Body of pancreas (tissue), 4 donors: ENCODE measurements around the gene DHH.

Experiments used
- POLR2A ChIP-seq, 3 donors: fragments of 450-650 bp; IDR thresholded peaks; one replicate each; pipeline ENCODE4 v1.6.1; 2016; ENCODE audit warnings: antibody characterized with exemption in 3 of 3, mild to moderate bottlenecking in 2 of 3
- TF ChIP-seq, protein P1 (sequence below), 7 experiments: fragments of 450-650 bp in 4 of 7; fragments of 200-600 bp in 3 of 7; sonication (generic) in 3 of 7; IDR thresholded peaks; one replicate each; pipeline ENCODE4 v1.5.1; 2016 to 2019; ENCODE audit warnings: antibody characterized with exemption in 7 of 7

- TF ChIP-seq, protein P1, sequence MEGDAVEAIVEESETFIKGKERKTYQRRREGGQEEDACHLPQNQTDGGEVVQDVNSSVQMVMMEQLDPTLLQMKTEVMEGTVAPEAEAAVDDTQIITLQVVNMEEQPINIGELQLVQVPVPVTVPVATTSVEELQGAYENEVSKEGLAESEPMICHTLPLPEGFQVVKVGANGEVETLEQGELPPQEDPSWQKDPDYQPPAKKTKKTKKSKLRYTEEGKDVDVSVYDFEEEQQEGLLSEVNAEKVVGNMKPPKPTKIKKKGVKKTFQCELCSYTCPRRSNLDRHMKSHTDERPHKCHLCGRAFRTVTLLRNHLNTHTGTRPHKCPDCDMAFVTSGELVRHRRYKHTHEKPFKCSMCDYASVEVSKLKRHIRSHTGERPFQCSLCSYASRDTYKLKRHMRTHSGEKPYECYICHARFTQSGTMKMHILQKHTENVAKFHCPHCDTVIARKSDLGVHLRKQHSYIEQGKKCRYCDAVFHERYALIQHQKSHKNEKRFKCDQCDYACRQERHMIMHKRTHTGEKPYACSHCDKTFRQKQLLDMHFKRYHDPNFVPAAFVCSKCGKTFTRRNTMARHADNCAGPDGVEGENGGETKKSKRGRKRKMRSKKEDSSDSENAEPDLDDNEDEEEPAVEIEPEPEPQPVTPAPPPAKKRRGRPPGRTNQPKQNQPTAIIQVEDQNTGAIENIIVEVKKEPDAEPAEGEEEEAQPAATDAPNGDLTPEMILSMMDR (IDR thresholded peaks at IDR 0.05), result no peak
- no peak for TF ChIP-seq POLR2A (IDR thresholded peaks at IDR 0.05)
Observed at GRCh38 chr12:49041881-49042484, 52.6 kb downstream of the DHH start.
